B cell (primary cell): ENCODE results near the gene CARHSP1. TPM values are rescaled to one million over a fixed set of nuclear protein-coding genes. Genes with fewer than 3 reads are reported as not detected.
"Not testable (repeated sequence)": the region's sequence is repeated elsewhere in the genome, so short reads cannot be mapped to it uniquely, and the experiment has no call there.

Experiments used
- ATAC-seq: fragments of 200-7000 bp; cut with Tn5 transposase; one replicate; pipeline ENCODE4 v1.10.0; 2021; ENCODE audit warnings: low read depth, mild to moderate bottlenecking, moderate number of reproducible peaks, moderate library complexity
- CTCF ChIA-PET: fragments of 350-600 bp; sonication (Branson Sonifier 250); formaldehyde crosslinking; loops from one replicate; lab custom pipeline; 2021; ENCODE audit warnings: antibody characterized with exemption, inconsistent platforms; lab: Charles Lee
- POLR2A ChIA-PET: fragments of 350-600 bp; sonication (Branson Sonifier 250); formaldehyde crosslinking; loops from one replicate; lab custom pipeline; 2021; ENCODE audit warnings: antibody characterized with exemption; lab: Charles Lee
- DNase-seq: peaks from one replicate; pipeline ENCODE4 v3.0.0; 2013
- H2AFZ ChIP-seq: 2 replicates; pipeline ENCODE4 v1.6.1; 2012; ENCODE audit warnings: mild to moderate bottlenecking, low read depth, low read length; ENCODE audit not compliant: insufficient read depth, poor library complexity, severe bottlenecking
- H3K27ac ChIP-seq, 2 donors: 1 replicate in 1 of 2; 2 replicates in 1 of 2; pipeline ENCODE4 v1.5.1; 2012 to 2013; ENCODE audit warnings: low read length in 2 of 2, mild to moderate bottlenecking in 2 of 2, moderate library complexity in 1 of 2
- H3K27me3 ChIP-seq, 4 experiments: fragments of 200-600 bp in 1 of 4; sonication (generic) in 1 of 4; replicated peaks in 1 of 4; 1 replicate in 2 of 4; 2 replicates in 2 of 4; pipeline versions ENCODE4 v1.6.1 to v1.7.0; 2013 to 2016; ENCODE audit warnings: low read length in 3 of 4, mild to moderate bottlenecking in 2 of 4, mixed read lengths in 1 of 4, moderate library complexity in 1 of 4; ENCODE audit not compliant: insufficient read depth in 4 of 4, control insufficient read depth in 3 of 4; ENCODE audit errors: control extremely low read depth in 1 of 4
- H3K36me3 ChIP-seq, 2 experiments: replicated peaks in 1 of 2; 1 replicate in 1 of 2; 2 replicates in 1 of 2; pipeline versions ENCODE4 v1.6.1 to v1.7.1; 2013; ENCODE audit warnings: low read length in 1 of 2; ENCODE audit not compliant: insufficient read depth in 2 of 2, control insufficient read depth in 1 of 2; ENCODE audit errors: control extremely low read depth in 1 of 2, extremely low read depth in 1 of 2
- H3K4me1 ChIP-seq, 2 donors: fragments of 200-600 bp in 1 of 2; sonication (generic) in 1 of 2; 1 replicate in 1 of 2; 2 replicates in 1 of 2; pipeline versions ENCODE4 v1.5.1 to v1.6.1; 2013 to 2017; ENCODE audit warnings: low read length in 2 of 2; ENCODE audit not compliant: control insufficient read depth in 2 of 2, insufficient read depth in 2 of 2
- H3K4me2 ChIP-seq: replicated peaks from 2 replicates; pipeline ENCODE3; 2012; ENCODE audit warnings: mild to moderate bottlenecking, low read depth, low read length; ENCODE audit not compliant: poor library complexity, severe bottlenecking
- H3K4me3 ChIP-seq, 5 experiments: fragments of 200-600 bp in 1 of 5; sonication (generic) in 1 of 5; 1 replicate in 3 of 5; 2 replicates in 2 of 5; pipeline versions ENCODE4 v1.5.1 to v1.7.0; 2011 to 2016; ENCODE audit warnings: low read length in 4 of 5, mild to moderate bottlenecking in 4 of 5, low read depth in 2 of 5, control low read depth in 1 of 5, moderate library complexity in 1 of 5; ENCODE audit not compliant: insufficient read depth in 1 of 5; ENCODE audit errors: control extremely low read depth in 1 of 5, extremely low read depth in 1 of 5
- H3K79me2 ChIP-seq: fragments of 200-600 bp; sonication (generic); one replicate; pipeline ENCODE4 v1.6.0; 2016; ENCODE audit warnings: low read length; ENCODE audit not compliant: control insufficient read depth, insufficient read depth
- H3K9ac ChIP-seq: fragments of 200-600 bp; sonication (generic); 2 replicates; pipeline ENCODE4 v1.6.1; 2017; ENCODE audit warnings: mild to moderate bottlenecking, low read length, moderate library complexity
- H3K9me3 ChIP-seq, 3 donors: one replicate each; pipeline versions ENCODE4 v1.6.1 to v1.7.1; 2013; ENCODE audit warnings: low read length in 2 of 3; ENCODE audit not compliant: control insufficient read depth in 2 of 3, insufficient read depth in 1 of 3; ENCODE audit errors: control extremely low read depth in 1 of 3
- H4K20me1 ChIP-seq: 2 replicates; pipeline ENCODE4 v1.6.0; 2012; ENCODE audit warnings: mild to moderate bottlenecking, low read length; ENCODE audit not compliant: insufficient read depth, control insufficient read depth, poor library complexity, severe bottlenecking
- H3K27ac Mint-ChIP-seq: one replicate; pipeline ENCODE4 v1.8.0; 2021; ENCODE audit warnings: mixed read lengths
- H3K27me3 Mint-ChIP-seq: one replicate; pipeline ENCODE4 v1.8.0; 2021; ENCODE audit warnings: mixed read lengths
- H3K4me1 Mint-ChIP-seq: one replicate; pipeline ENCODE4 v1.8.0; 2021; ENCODE audit warnings: mixed read lengths
- H3K4me3 Mint-ChIP-seq: one replicate; pipeline ENCODE4 v1.8.0; 2021; ENCODE audit warnings: mixed read lengths
- H3K9me3 Mint-ChIP-seq: one replicate; pipeline ENCODE4 v1.8.0; 2022; ENCODE audit warnings: mixed read lengths; ENCODE audit not compliant: insufficient read depth
- CTCF ChIP-seq: fragments of 200-600 bp; IDR thresholded peaks from one replicate; pipeline ENCODE4 v1.8.0; 2022; ENCODE audit warnings: antibody characterized with exemption, mild to moderate bottlenecking
- EZH2 ChIP-seq: IDR thresholded peaks from 2 replicates; pipeline ENCODE4 v1.6.1; 2012; ENCODE audit warnings: borderline replicate concordance, low read depth, mild to moderate bottlenecking, moderate library complexity, low read length; ENCODE audit not compliant: insufficient read depth, poor library complexity, severe bottlenecking
- WGBS: methylation state at CpG from one replicate; pipeline ENCODE4 v1.1.5; 2013; ENCODE audit warnings: missing lambda C conversion rate; ENCODE audit not compliant: insufficient coverage; 5-methylcytosine and 5-hydroxymethylcytosine counted together
- intact Hi-C: fragments of 100-400 bp; cut with micrococcal nuclease; formaldehyde crosslinking; loops from one replicate; pipeline ENCODE4 v1.10.0; 2022
- polyA plus RNA-seq: library from polyadenylated mRNA; depleted of rRNA; stranded (reverse); fragments of >200 nt; gene quantifications from 2 replicates; pipeline ENCODE4 v1.2.3, GENCODE V29; 2012
- total RNA-seq, 2 donors: library from RNA; stranded (reverse); fragments of 120-200 nt in 1 of 2; gene quantifications; 1 replicate in 1 of 2; 2 replicates in 1 of 2; pipeline versions ENCODE4 v1.2.3 to v1.2.4, GENCODE V29; 2013 to 2022

CARHSP1 gene
- total and polyA plus RNA-seq, 2 donors (not counting 1 experiment from before 2014, with no cell fraction given): 26.5 to 63.1 TPM

- TF ChIP-seq EZH2 (no peak), CTCF (no peak)
- no peak for DNase-seq
- CTCF ChIA-PET: interaction anchor here (1.4 kb wide), 1 partner anchor 73 kb away, joined by 4 read pairs; no protein-coding TSS in a partner anchor
- no peaks in the 10 kb centered on the region for H3K27me3 Mint-ChIP-seq
- POLR2A ChIA-PET: no interaction called here
- H2AFZ ChIP-seq: no peak overlapping the region
- no peak for ATAC-seq
- no peak overlapping the region for H3K4me3 Mint-ChIP-seq
- no peaks in the 10 kb centered on the region for H3K4me1 ChIP-seq
- H3K9ac ChIP-seq: no peak overlapping the region
- no peak overlapping the region for H3K27ac ChIP-seq
- peaks cover 38% of the 10 kb centered on the region for H3K79me2 ChIP-seq
- intact Hi-C loops: no loop called here
- H3K9me3 Mint-ChIP-seq: no peaks in the 10 kb centered on the region
- WGBS: 100% methylated on average over 6 of the region's 13 CpGs
- H3K4me3 ChIP-seq: no peak overlapping the region
- no peak overlapping the region for H3K27ac Mint-ChIP-seq
- no peak overlapping the region for H3K4me2 ChIP-seq
- peaks cover 5% of the 10 kb centered on the region for H4K20me1 ChIP-seq
- H3K4me1 Mint-ChIP-seq: no peaks in the 10 kb centered on the region
- no peaks in the 10 kb centered on the region for H3K27me3 ChIP-seq
- H3K36me3 ChIP-seq: peaks cover 0 to 80% of the 10 kb centered on the region in 2 experiments
- H3K9me3 ChIP-seq: no peaks in the 10 kb centered on the region
Measured at GRCh38 chr16:8806272-8806983, 62.4 kb downstream of the CARHSP1 start.

GRCh38 chr16:8804313-8804712, 64.5 kb downstream of the CARHSP1 start:
- no peaks in the 10 kb centered on the region for H3K9me3 ChIP-seq
- TF ChIP-seq CTCF (no peak), EZH2 (no peak)
- H4K20me1 ChIP-seq: peaks cover 15% of the 10 kb centered on the region
- no peak overlapping the region for H3K4me2 ChIP-seq
- Mint-ChIP-seq H3K27me3 (no peaks in the 10 kb centered on the region), H3K9me3 (no peaks in the 10 kb centered on the region), H3K27ac (no peak overlapping the region), H3K4me1 (peaks cover 3% of the 10 kb centered on the region), H3K4me3 (no peak overlapping the region)
- DNase-seq: no peak
- CTCF ChIA-PET: interaction anchor here (0.6 kb wide), 1 partner anchor 16 kb away, joined by 4 read pairs; no protein-coding TSS in a partner anchor
- 97% methylated on average over 5 of the region's 6 CpGs for WGBS
- H3K27ac ChIP-seq: no peak overlapping the region
- ATAC-seq: no peak
- H2AFZ ChIP-seq: no peak overlapping the region
- peaks cover 0 to 64% of the 10 kb centered on the region in 2 experiments for H3K36me3 ChIP-seq
- no peaks in the 10 kb centered on the region for H3K27me3 ChIP-seq
- H3K4me1 ChIP-seq: peaks cover 5% of the 10 kb centered on the region in 2 donors
- no peak overlapping the region for H3K4me3 ChIP-seq
- POLR2A ChIA-PET: no interaction called here
- no peak overlapping the region for H3K9ac ChIP-seq
- intact Hi-C loops: no loop called here
- peaks cover 59% of the 10 kb centered on the region for H3K79me2 ChIP-seq

- H3K27ac ChIP-seq, H2AFZ ChIP-seq, H3K4me2 ChIP-seq, H3K4me3 ChIP-seq, H3K27me3 ChIP-seq, H3K9me3 ChIP-seq, intact Hi-C loops, CTCF ChIA-PET, H3K4me1 Mint-ChIP-seq, H3K9ac ChIP-seq, H3K9me3 Mint-ChIP-seq, H3K27ac Mint-ChIP-seq, H3K4me3 Mint-ChIP-seq, ATAC-seq, POLR2A ChIA-PET, H3K27me3 Mint-ChIP-seq, DNase-seq: not testable (repeated sequence)
- Histone ChIP-seq H3K36me3 (peaks cover 0 to 58% of the 10 kb centered on the region in 2 experiments), H3K79me2 (peaks cover 60% of the 10 kb centered on the region), H4K20me1 (peaks cover 15% of the 10 kb centered on the region), H3K4me1 (peaks cover 10 to 11% of the 10 kb centered on the region in 2 donors)
- 96% methylated on average over 12 of the region's 12 CpGs for WGBS
Measured at GRCh38 chr16:8803733-8804132, 65.1 kb downstream of the CARHSP1 start.
